HUDEP-2 (cell line): ENCODE measurements around the gene ABLIM3.
A peak's percentile ranks its signal among the peaks of the same experiment; 100 is the strongest.

ENCODE experiments used
- DNase-seq, 76 experiments: peaks; one replicate each; lab custom pipeline; 2025; ENCODE audit not compliant: unreplicated experiment in 76 of 76; lab: John Stamatoyannopoulos, UW

The ABLIM3 gene

DNA sequence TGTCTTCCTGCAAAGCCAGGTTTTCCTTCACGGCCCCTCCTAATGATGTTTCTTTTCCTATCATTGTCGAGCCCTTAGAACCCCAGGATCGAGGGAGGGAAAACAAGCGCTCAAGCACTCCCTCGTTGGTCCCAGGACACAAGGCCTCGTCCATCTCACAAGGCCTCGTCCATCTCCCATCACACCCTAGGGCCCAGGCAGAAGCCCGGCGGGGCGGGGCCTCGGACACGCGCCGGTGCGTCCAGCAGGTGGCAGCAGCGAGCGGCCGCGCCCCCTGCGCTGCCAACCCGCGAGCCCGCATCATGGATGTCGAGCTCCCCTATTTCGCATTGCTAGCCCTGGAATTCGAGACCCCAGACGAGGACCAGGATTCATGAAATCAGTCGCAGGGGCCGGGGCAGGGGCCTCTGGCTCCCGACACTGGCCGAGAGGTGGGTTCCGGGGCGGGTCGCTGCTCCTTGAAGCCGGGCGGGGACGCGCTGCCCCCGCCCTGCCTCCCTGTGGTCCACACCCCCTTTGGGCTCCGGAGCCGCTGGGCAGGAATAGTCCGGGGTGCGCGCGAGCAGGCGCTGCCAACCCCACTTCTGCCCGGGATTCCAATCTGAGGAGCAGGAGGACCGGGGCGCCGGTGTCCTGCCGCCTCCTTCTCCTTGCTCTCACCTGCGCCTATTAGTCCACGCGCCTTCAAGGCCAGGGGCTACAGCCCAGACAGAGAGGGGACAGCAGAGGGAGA is at the start of gene ABLIM3:
ABLIM3 (plus strand) TSS at position 270 of the 733 bp plus-strand sequence. CDS start 603 bp downstream, outside the sequence.
- DNase-seq, result peak in 61 of 76 experiments; percentile 2 to 70 (median 38)

DNA sequence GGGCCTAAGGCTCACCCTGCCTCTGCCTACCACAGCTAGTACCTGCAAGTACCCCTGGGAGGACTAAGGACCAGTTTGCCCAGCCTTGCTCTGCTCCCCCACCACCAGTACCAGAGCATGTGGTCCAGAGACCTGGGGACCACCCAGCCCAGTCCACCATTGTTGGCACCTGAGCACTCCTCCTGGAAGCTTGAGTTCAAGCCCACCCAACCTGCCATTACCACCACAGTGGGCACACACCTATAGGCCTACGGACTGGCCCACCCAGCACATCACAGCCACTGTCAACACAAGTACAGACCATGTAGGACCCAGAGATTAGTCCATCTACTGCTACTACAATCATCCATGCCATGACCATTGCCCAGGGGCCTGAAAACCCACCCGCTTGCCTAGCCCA is 47.7 kb upstream of the ABLIM3 start:
- no peak for DNase-seq

DNA sequence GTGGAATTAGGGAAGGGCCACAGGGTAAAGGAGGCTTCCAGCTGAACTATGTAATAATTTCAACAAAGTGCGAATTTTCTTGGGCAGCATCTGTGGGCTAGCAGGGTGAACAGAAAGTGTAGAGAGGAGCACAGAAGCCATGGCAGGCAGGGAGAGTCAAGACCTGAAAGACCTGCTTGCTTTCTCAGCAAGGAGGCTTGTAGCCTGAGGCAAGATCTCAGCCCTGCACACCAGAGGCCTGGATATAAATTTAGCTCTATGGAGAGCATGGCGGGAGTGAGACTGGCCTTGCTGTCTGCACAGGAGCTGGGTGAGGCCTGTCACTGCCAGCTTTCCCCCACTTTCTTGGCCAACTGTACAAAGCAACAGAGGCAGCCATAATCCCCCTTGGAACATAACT is 46.3 kb upstream of the ABLIM3 start:
- no peak for DNase-seq

DNA sequence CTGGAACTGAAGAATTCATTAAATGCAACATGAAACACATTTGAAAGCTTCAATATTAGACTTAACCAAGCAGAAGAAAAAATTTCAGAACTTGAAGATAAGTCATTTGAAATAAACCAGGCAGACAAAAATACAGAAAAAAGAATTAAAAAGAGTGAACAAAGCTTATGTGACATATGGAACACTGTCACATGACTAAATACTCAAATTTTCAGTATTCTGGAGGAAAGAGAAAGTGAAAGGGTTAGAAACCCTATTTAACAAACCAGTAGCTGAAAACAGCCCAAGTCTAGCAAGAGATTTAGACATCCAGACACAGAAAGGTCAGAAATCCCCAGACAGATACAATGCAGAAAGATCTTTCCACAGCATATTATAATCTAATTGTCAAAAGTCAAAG is 41.4 kb upstream of the ABLIM3 start:
- DNase-seq, result no peak

DNA sequence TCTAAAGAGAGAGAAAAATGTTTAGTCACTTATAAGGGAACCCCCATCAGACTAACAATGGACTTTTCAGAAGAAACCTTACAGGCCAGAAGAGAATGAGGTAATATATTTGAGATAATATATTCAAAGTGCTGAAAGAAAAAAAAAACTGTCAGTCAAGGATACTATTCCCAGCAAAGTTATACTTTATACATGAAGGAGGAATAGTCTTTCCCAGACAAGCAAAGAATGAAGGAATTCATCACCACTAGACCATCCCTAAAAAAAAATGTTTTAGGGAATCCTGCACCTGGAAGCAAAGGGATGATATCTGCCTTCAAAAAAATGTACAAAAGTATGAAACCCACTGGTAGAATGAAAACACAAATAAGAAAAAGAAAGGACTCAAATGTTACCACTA is 41.0 kb upstream of the ABLIM3 start:
- DNase-seq, result no peak

DNA sequence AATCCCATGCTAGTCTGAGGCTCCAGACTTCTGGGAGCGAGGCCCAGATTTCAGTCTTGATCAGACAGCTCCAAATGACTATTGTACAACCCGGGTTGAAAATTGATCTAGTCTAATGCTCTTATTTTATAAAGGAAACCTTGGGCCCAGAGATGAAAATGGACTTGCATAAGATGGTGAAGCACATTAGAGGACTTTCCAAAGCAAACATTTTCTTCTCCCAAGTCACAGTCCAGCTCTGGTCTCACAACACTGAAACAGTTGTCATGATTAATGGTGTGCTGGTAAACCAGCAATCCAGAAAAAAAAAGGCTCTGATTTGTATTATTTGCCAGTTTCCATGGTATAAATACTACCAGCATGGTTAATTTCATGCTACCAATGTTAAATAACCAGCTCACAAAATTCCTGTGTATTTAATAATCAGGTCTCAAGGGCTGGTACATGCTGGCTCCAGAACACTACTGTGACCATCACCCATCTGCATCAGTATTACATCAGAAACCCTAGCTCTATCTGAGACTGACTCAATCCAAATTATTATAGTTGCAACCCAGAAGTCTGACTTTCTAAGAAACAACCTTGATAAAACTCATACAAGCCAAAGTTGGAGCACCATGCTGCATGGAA is 32.5 kb upstream of the ABLIM3 start:
- no peak for DNase-seq

DNA sequence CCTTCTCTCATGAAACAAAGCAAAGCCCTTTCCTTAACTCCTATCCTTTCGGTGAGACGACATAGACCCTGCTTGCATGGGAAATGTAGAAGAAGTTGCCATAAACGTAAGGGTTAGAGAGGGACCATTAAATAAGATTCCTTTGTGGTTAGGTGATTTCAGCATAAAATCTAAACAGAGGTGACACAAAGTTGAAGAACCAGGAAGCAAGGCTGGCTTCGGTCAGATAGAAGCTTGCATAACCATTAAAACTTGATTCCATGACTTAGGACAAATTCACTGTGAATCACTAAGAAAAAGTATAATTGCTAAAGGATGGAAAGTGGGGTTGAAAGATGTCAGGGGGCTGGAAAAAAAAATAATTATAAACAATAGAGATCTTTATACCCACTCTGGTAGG is 30.9 kb upstream of the ABLIM3 start:
- DNase-seq, result no peak

DNA sequence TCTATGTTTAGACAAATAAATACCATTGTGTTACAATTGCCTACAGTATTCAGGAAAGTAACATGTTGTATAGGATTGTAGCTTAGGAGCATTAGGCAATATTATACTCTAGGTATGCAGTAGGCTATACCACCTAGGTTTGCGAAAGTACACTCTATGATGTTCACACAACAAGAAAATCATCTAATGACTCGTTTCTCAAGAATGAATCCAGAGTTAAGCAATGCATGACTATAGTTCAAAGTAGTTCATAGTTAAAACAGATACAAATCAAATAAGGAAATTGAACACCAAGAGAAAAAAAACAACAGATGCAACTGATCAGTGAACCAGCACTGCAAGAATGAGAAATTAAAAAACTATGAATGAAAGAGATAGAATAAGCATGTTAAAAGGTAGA is 27.6 kb upstream of the ABLIM3 start:
- no peak for DNase-seq

DNA sequence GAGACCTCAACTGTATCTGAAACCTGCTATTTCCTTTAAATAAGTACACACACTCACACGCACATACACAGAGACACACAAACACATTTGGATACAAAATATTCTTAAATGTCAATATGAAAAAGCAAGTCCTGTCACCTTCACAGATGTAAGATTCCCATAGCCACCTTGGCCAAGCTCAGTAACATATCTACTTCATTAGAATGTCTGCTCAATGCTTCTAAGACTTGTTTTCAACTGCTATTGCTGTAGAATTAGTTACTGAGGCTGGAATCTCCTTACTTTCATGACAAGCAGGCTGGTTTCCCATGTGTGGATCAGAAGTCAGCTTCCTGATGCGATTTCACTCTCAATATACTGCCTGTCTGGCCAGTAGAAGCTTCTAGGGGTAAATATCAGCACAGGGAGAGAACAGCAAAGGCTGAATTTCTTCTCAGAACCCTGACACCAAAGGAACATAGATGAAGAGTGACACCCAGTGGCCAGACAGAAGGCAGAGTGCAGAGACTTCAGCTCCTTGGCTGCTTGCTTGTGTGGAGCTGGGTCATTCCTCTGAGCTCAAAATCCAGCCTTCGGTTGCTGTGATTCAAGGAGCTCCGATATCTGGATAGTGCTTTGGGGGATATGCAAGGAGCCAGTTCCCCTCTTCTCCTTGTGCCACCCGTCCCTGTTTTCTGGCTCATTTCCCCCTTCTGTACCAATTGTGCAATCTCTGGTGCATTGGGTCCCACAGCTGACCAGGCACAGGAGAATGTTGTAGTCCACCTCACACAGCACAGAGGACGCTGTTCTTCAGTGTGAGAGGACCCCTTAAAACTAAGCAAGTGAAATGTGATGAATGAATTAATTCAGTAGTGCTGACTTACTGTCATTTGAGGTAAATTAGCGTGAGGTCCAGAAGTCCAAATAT is 26.6 kb upstream of the ABLIM3 start:
- DNase-seq, result peak in 71 of 76 experiments; percentile 2 to 86 (median 53)

DNA sequence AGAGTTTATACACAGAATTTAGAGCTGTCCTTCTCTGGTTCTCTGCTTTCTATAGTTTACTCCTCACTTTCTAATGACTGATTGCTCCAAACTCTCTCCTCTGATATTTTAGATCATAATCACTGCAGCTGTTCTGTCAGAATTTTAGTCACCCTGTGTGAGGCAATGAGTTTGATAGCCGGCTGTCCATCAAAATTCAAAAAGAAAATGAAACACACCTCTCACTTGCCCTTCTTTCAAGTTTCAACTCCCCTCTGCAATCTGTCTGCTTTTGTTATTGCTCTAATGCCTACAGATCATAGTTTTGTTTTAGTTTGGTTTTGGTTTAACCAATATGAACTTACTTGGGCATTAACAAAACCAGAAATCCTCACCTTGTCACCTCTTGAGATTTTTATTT is 23.3 kb upstream of the ABLIM3 start:
- DNase-seq, result no peak

DNA sequence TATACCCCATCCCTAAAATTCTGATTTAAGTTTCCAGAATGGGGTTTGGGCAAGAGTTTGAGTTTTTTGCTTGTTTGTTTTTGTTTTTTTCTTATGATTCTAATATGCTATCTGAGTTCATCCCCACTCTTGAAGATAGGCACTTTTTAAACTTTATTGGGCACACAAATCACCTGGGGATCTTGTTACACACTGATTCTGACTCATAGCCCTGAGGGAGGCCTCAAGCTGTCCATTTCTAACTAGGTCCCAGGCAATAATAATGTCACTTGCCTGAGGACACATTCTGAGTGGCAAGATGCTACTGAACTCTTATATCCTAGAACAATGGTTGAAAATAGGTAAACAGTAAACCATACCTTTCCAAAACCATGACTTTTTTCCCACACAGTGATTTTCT is 22.8 kb upstream of the ABLIM3 start:
- DNase-seq, result no peak

DNA sequence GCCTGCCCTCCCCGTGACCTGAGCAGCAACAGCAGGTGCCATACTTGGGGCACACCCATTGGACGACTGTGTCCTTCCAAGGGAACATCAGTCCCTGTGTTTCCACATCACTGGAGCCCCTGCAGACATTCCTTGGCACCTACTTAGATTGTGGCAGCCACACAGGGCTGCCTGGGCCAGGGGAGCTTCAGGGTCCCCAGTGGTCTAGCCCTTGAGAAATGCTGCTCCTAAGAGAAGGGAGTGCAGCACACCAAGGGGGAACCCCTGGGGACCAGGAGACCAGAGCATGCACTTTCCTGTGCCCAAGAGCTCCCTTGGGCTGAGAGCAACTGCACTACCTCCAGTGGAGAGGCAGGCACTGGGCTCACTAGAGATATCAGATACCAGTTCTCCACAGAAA is 20.1 kb upstream of the ABLIM3 start:
- no peak for DNase-seq

DNA sequence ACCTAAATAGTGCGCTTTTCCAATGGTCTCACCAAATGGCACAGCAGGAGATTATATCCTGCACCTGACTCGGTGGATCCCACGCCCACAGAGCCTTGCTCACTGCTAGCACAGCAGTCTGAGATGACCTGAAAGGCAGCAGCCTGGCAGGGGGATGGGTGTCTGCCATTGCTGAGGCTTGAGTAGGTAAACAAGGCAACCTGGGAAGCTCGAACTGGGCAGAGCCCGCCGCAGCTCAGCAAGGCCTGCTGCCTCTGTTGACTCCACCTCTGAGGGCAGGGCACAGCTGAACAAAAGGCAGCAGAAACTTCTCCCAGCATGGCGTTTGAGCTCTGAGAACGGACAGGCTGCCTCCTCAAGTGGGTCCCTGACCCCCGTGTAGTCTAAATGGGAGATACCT is 18.1 kb upstream of the ABLIM3 start:
- no peak for DNase-seq

DNA sequence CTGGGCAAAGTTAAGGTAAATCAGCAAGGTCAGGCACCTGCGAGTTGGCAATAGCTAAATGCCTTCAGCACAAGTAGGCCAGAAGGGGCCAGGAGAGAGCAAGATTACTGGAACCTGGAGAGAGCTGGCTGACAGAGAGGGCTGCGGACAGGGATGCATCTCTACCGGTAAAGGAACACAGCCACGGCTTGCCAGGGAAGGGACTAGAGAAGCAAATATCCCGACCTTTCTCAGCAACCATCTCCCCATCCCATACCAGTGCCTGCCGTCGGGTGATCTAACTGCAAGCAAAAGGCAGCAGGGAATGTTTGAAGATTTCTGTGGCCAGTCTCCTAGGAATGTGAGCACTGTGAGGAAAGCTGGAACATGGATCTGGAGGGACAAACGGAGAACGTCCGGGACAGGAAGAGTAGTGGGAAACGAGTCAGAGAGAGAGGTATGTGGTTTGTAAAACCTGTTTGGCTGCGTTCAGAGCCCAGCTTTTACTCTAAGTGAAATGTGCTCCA is 15.9 kb upstream of the ABLIM3 start:
- DNase-seq, result no peak

DNA sequence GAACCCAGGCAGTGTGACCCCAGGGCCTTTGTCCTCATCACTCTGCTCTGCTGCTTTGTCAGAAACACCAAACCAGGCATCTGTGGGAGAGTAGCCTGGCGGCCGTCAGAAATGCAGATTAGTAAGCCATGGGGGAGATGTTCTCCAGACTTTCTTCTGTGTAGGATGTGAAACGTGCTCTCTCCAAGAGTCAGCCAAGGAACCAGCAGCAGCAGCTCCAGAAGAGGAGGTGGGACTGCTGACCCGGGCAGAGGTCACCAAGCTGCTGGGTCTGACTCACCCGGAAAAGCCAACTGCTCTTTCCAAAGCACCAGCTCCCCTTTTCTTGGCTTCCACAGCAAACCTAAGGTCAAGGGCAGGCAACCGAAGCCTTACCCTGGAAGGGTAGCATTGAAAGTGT is 14.4 kb upstream of the ABLIM3 start:
- no peak for DNase-seq

DNA sequence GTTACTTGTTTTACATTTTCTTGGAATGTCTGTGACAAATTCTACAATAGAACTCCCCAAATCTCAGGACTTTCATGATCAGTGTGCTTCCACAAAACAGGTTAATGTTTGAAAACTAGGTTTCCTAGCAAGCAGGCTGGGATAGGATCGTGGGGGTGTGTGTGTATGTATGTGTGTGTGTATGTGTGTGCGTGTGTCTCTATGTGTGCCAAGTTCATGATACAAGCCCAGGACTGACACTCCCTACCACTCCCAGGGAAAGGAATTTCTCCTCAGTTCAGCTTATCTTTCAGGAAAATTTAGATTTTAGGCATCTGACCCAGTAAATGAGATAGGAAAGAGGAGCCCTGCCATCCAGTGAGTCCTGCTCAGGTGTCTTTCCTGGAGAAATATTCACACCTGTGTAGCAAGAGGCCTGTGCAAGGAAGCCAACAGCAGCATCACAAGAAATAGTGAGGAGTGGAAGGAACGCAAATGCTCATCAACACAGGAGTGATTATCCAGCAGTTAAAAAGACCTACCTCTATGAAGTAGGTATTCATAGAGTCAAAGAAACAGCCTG is 13.8 kb upstream of the ABLIM3 start:
- DNase-seq, result no peak

DNA sequence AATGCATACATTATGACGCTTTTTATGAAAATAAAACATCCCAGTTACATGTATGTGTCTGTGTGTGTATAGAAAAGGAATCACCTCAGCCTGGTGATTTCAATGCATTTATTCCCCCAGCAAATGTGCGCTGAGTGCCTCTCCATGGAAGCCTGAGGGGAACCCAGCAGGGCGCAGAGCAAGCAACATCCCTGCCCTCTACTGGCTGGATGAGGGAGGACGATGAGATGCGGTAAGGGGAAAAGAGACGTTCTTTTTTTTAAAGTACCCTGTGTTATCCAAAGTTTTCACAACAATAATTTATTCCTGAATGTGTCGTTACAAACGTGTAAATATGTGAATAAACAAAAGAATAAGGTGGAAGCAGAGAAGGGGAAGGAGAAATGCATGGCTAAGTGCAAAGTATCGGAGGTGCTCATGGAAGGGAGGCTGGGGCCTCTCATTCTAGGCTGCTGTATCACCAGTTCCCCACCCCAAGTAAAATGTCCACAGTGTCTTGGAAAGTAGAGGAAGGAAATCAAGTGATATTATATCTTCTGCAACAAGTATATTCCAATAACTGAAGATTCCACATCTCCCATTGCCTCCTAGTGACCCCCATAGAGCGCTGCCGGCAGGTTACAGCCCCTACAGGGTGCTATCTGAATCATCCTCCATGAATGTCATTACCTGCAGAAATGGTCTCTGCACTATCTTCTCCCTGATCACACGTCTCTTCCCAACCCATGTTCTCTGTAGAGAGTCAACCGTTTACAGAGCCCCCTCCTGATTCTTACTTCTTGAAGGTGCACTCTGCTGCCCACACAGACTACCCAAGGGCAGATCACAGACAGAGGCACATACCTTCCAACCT is 13.0 kb upstream of the ABLIM3 start:
- peak in 29 of 76 experiments; percentile 1 to 53 (median 14) for DNase-seq

DNA sequence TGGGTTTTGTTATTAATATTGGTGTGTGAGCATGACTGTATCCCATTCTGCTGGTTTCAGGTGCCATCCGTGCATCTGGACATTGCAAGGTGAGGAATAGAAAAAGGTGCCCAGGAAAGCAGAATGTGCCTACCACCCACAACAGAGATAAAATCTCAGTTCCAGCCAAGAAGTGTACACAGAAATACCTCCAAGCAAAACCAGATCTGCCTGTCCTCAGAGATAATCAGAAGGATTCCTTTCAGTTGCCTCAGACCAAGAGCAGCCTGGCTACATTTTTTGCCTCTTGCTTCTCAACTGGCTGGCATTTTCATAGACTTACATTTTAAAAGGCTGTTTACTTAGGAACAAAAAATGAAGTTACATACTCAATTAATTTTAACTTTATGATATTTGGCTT is 12.1 kb upstream of the ABLIM3 start:
- peak in 2 of 76 experiments; percentile 3 to 14 for DNase-seq

DNA sequence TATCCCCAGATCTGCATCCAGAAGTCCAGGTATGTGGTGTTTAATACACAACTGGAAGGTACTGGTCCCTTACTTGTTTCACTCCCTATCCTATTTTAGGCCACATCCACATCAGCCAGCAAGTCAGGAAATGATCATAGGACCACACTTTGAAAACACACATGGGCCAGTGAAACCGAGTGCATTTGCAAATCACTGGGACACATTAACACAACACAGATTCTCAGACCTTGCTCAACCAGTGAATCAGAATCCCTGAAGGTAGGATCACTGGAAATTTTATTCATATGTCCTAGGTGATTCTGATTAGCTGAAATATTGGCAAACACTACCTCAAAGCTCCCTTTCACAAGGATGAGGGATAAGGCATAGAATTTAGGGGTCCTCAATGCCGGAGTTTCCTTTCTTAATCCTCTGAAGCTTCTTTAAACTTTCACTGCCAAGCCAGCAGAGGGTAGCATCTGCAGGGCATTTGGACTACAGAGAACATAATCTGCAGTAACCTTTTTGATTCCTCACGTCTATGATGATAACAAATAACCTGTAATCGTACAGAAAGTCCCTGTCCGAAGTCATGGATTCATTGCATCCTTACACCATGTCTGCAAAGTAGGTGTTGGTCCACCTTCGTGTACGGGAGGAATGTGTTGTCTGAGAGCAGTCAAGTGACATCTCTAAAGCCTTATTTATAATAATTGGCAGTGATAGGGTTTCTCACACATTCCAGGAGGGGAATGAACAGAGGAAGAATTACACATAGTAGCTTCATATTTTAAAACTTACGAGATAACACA is 11.0 kb upstream of the ABLIM3 start:
- DNase-seq, result peak in 1 of 76 experiments; percentile 4
